ENCODE data around the gene RCAN1.
A peak's percentile ranks its signal among the peaks of the same experiment; 100 is the strongest.

The RCAN1 gene

GRCh38 chr21:34598931-34599400 lies 15.9 kb downstream of the RCAN1 start:
- no peak for DNase-seq

GRCh38 chr21:34597406-34597805 lies 17.5 kb downstream of the RCAN1 start:
- no peak for DNase-seq

- no peak for DNase-seq
These were observed 18.2 kb downstream of the RCAN1 start for GRCh38 chr21:34596561-34597271.

- no peak for DNase-seq
These were observed 19.5 kb downstream of the RCAN1 start for GRCh38 chr21:34595457-34595856.

- no peak for DNase-seq
These were observed 20.2 kb downstream of the RCAN1 start for GRCh38 chr21:34594566-34595234.

- no peak for DNase-seq
These were observed 20.9 kb downstream of the RCAN1 start for GRCh38 chr21:34593954-34594531.

- no peak for DNase-seq
These were observed 21.5 kb downstream of the RCAN1 start for GRCh38 chr21:34593423-34593822.

- DNase-seq, result no peak
These were observed 22.6 kb downstream of the RCAN1 start for GRCh38 chr21:34592120-34592955.

- no peak for DNase-seq
These were observed 24.4 kb downstream of the RCAN1 start for GRCh38 chr21:34590520-34590919.

- no peak for DNase-seq
These were observed 25.2 kb downstream of the RCAN1 start for GRCh38 chr21:34589511-34590282.

- DNase-seq, result no peak
These were observed 30.9 kb downstream of the RCAN1 start for GRCh38 chr21:34583926-34584563.

GRCh38 chr21:34582506-34583150 lies 32.3 kb downstream of the RCAN1 start:
- peak in 1 of 2 donors; percentile 19 for DNase-seq

GRCh38 chr21:34580181-34580700 lies 34.7 kb downstream of the RCAN1 start:
- no peak for DNase-seq

- no peak for DNase-seq
These were observed 35.5 kb downstream of the RCAN1 start for GRCh38 chr21:34579411-34579810.

GRCh38 chr21:34576041-34576511 lies 38.8 kb downstream of the RCAN1 start:
- no peak for DNase-seq

- DNase-seq, result no peak
These were observed 40.0 kb downstream of the RCAN1 start for GRCh38 chr21:34574601-34575529.

GRCh38 chr21:34571994-34572393 lies 42.9 kb downstream of the RCAN1 start:
- DNase-seq, result no peak

GRCh38 chr21:34570313-34570712 lies 44.6 kb downstream of the RCAN1 start:
- no peak for DNase-seq

- DNase-seq, result no peak
These were observed 45.4 kb downstream of the RCAN1 start for GRCh38 chr21:34569381-34569979.

All from CD4-positive, alpha-beta T cell treated with Interleukin-4 for 1 hour (primary cell).